Measurements from ENCODE around the gene SLC6A6.

- TF ChIP-seq SUZ12 (IDR thresholded peaks at IDR 0.05; ENCODE audit: extremely low read depth, insufficient read depth, insufficient read length), result no peak
- no peak for TF ChIP-seq ZNF274 (IDR thresholded peaks at IDR 0.05; ENCODE audit: low read depth, low read length)
- TF ChIP-seq YY1 (IDR thresholded peaks at IDR 0.05; ENCODE audit: insufficient read depth, insufficient read length), result no peak
Measured at GRCh38 chr3:14407203-14407602, 4.8 kb downstream of the SLC6A6 start.
